Endothelial cell of umbilical vein (primary cell): ENCODE results near the gene DGKB. TPM values are rescaled to one million over a fixed set of nuclear protein-coding genes. Genes with fewer than 3 reads are reported as not detected.

Source experiments
- BruUV-seq: library from RNA; stranded (reverse); fragments of 400-500 nt; replicated peaks from 2 replicates; lab custom pipeline; 2021; lab: Mats Ljungman, UMichigan
- CTCF ChIA-PET: fragments of 300-600, 350-600 bp; sonication (Branson Sonifier 250); formaldehyde crosslinking; loops from one replicate; lab custom pipeline; 2021; ENCODE audit warnings: antibody characterized with exemption, inconsistent platforms; lab: Charles Lee
- POLR2A ChIA-PET: fragments of 300-600, 350-600 bp; sonication (Branson Sonifier 250); formaldehyde crosslinking; loops from one replicate; lab custom pipeline; 2021; ENCODE audit warnings: antibody characterized with exemption, inconsistent platforms; lab: Charles Lee
- DNase-seq: peaks from one replicate; pipeline ENCODE4 v3.0.0-alpha.2; 2011; ENCODE audit warnings: low read depth, low spot score
- FAIRE-seq: peaks from 2 replicates; lab custom pipeline; 2011; peaks lifted over from hg19 to GRCh38; lab: Jason Lieb, UNC
- H2AFZ ChIP-seq: 2 replicates; pipeline ENCODE4 v1.6.0; 2012; ENCODE audit warnings: low read depth, low read length, control low read depth, inconsistent platforms
- H3K27ac ChIP-seq: 2 replicates; pipeline ENCODE4 v1.5.1; 2011; ENCODE audit warnings: low read depth, mild to moderate bottlenecking, control low read depth, low read length, moderate library complexity; ENCODE audit not compliant: insufficient read depth
- H3K27me3 ChIP-seq, 2 experiments: 2 replicates each; pipeline versions ENCODE4 v1.6.0 to v1.6.1; 2011; ENCODE audit warnings: low read length in 2 of 2, mixed read lengths in 1 of 2; ENCODE audit not compliant: control insufficient read depth in 2 of 2, insufficient read depth in 2 of 2
- H3K36me3 ChIP-seq, 2 experiments: 2 replicates in 1 of 2; 3 replicates in 1 of 2; pipeline ENCODE4 v1.5.1; 2011; ENCODE audit warnings: low read length in 2 of 2, mild to moderate bottlenecking in 1 of 2, moderate library complexity in 1 of 2; ENCODE audit not compliant: control insufficient read depth in 2 of 2, insufficient read depth in 2 of 2; ENCODE audit errors: extremely low read depth in 1 of 2
- H3K4me1 ChIP-seq: 3 replicates; pipeline ENCODE4 v1.5.1; 2011; ENCODE audit warnings: mild to moderate bottlenecking, low read length; ENCODE audit not compliant: control insufficient read depth, insufficient read depth; ENCODE audit errors: extremely low read depth
- H3K4me2 ChIP-seq: 2 replicates; pipeline ENCODE4 v1.6.1; 2011; ENCODE audit warnings: low read length, control low read depth, mixed read lengths; ENCODE audit not compliant: insufficient read depth
- H3K4me3 ChIP-seq, 3 experiments: fragments of 200-600 bp in 1 of 3; sonication (generic), shearing (Covaris generic) in 1 of 3; replicated peaks in 1 of 3; 2 replicates each; pipeline ENCODE4 v1.5.1; 2011 to 2016; ENCODE audit warnings: control low read depth in 3 of 3, low read length in 3 of 3, mild to moderate bottlenecking in 2 of 3, inconsistent platforms in 1 of 3, low read depth in 1 of 3, moderate library complexity in 1 of 3; ENCODE audit not compliant: insufficient read depth in 1 of 3
- H3K79me2 ChIP-seq: 2 replicates; pipeline ENCODE4 v1.6.0; 2012; ENCODE audit warnings: low read length, inconsistent platforms; ENCODE audit not compliant: control insufficient read depth, insufficient read depth
- H3K9ac ChIP-seq: replicated peaks from 2 replicates; pipeline ENCODE3; 2011; ENCODE audit warnings: low read length, control low read depth; ENCODE audit not compliant: insufficient read depth; ENCODE audit errors: extremely low read depth
- H3K9me1 ChIP-seq: replicated peaks from 3 replicates; pipeline ENCODE4 v1.6.0; 2011; ENCODE audit warnings: mild to moderate bottlenecking, low read length; ENCODE audit not compliant: control insufficient read depth, insufficient read depth; ENCODE audit errors: extremely low read depth
- H3K9me3 ChIP-seq: replicated peaks from 2 replicates; pipeline ENCODE4 v1.5.1; 2012; ENCODE audit warnings: low read length, inconsistent platforms; ENCODE audit not compliant: control insufficient read depth, insufficient read depth
- H4K20me1 ChIP-seq: replicated peaks from 2 replicates; pipeline ENCODE3; 2011; ENCODE audit warnings: mild to moderate bottlenecking, low read length; ENCODE audit not compliant: control insufficient read depth, insufficient read depth; ENCODE audit errors: extremely low read depth
- CTCF ChIP-seq, 2 donors: IDR thresholded peaks; 1 replicate in 1 of 2; 2 replicates in 1 of 2; pipeline ENCODE4 v1.5.1; 2011; ENCODE audit warnings: low read length in 2 of 2, mild to moderate bottlenecking in 2 of 2, moderate library complexity in 2 of 2, control low read depth in 1 of 2, inconsistent platforms in 1 of 2, low read depth in 1 of 2; ENCODE audit not compliant: insufficient read depth in 1 of 2; ENCODE audit errors: extremely low read depth in 1 of 2
- EZH2 ChIP-seq: IDR thresholded peaks from 2 replicates; pipeline ENCODE4 v1.6.1; 2012; ENCODE audit warnings: borderline replicate concordance, low read depth, mild to moderate bottlenecking, moderate library complexity, low read length, inconsistent platforms; ENCODE audit not compliant: severe bottlenecking
- FOS ChIP-seq: IDR thresholded peaks from 2 replicates; pipeline ENCODE4 v1.6.1; 2011; ENCODE audit warnings: mild to moderate bottlenecking, low read length, moderate library complexity, borderline replicate concordance; ENCODE audit not compliant: insufficient read depth
- GATA2 ChIP-seq: IDR thresholded peaks from 2 replicates; pipeline ENCODE4 v1.7.0; 2011; ENCODE audit warnings: low read depth, mild to moderate bottlenecking, moderate library complexity, mixed read lengths, low read length; ENCODE audit not compliant: insufficient read length, insufficient read depth
- JUN ChIP-seq: IDR thresholded peaks from 2 replicates; pipeline ENCODE4 v1.6.1; 2011; ENCODE audit warnings: borderline replicate concordance, low read depth; ENCODE audit not compliant: insufficient read length, insufficient read depth
- MYC ChIP-seq: IDR thresholded peaks from one replicate; pipeline ENCODE4 v1.6.1; 2011; ENCODE audit warnings: mild to moderate bottlenecking, low read depth, low read length
- POLR2A ChIP-seq: IDR thresholded peaks from 2 replicates; pipeline ENCODE4 v1.6.1; 2012; ENCODE audit warnings: low read depth, mild to moderate bottlenecking, control low read depth, low read length
- POLR2AphosphoS5 ChIP-seq: IDR thresholded peaks from 2 replicates; pipeline ENCODE4 v1.6.1; 2012; ENCODE audit warnings: low read depth, mild to moderate bottlenecking, control low read depth, low read length, moderate library complexity; ENCODE audit not compliant: insufficient read depth
- dilution Hi-C: fragments of 300-500 bp; cut with MboI; formaldehyde crosslinking; loops from one replicate; pipeline ENCODE4 v1.15.0; 2019; ENCODE audit warnings: low sequenced_read_pairs; ENCODE audit not compliant: extremely low pct_ligation_motif_present
- intact Hi-C: fragments of 100-400 bp; cut with micrococcal nuclease; formaldehyde crosslinking; loops from one replicate; pipeline ENCODE4 v1.10.0; 2022
- polyA plus RNA-seq, 4 experiments: library from polyadenylated mRNA; depleted of rRNA in 3 of 4; stranded (reverse) in 3 of 4; unstranded in 1 of 4; fragments of >200 nt; gene quantifications; 2 replicates each; pipeline versions ENCODE4 v1.2.1 to v1.2.3, GENCODE V29; 2011 to 2012; ENCODE audit warnings: missing spikeins in 1 of 4
- total RNA-seq: library from RNA; stranded (reverse); gene quantifications from 2 replicates; pipeline ENCODE4 v1.2.3, GENCODE V29; 2021
- TF ChIP-seq, protein P1 (sequence below): IDR thresholded peaks from 2 replicates; pipeline ENCODE4 v1.6.1; 2011; ENCODE audit not compliant: insufficient read depth, insufficient read length

DGKB gene
- total and polyA plus RNA-seq, 2 donors (not counting 3 experiments of a cell fraction or from before 2014, with no cell fraction given) = not detected

GRCh38 chr7:14602851-14603250, 299.7 kb downstream of the DGKB start:
- FAIRE-seq (no peak), DNase-seq (no peak)
- Histone ChIP-seq H3K36me3 (no peaks in the 10 kb centered on the region), H4K20me1 (no peaks in the 10 kb centered on the region), H3K4me1 (no peaks in the 10 kb centered on the region), H3K27ac (no peak overlapping the region), H3K9me3 (no peaks in the 10 kb centered on the region), H3K79me2 (no peaks in the 10 kb centered on the region), H3K4me3 (no peak overlapping the region), H3K4me2 (no peak overlapping the region), H3K27me3 (no peaks in the 10 kb centered on the region), H2AFZ (no peak overlapping the region), H3K9me1 (no peaks in the 10 kb centered on the region), H3K9ac (no peak overlapping the region)
- ChIA-PET POLR2A (no interaction called here), CTCF (interaction anchor here (1.5 kb wide), 1 partner anchor 8 kb away, joined by 3 read pairs; no protein-coding TSS in a partner anchor)
- dilution Hi-C loops (no loop called here), intact Hi-C loops (no loop called here)
- no peak for TF ChIP-seq FOS
- TF ChIP-seq, protein P1, sequence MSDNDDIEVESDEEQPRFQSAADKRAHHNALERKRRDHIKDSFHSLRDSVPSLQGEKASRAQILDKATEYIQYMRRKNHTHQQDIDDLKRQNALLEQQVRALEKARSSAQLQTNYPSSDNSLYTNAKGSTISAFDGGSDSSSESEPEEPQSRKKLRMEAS = no peak
- TF ChIP-seq POLR2AphosphoS5 = no peak
- no peak for TF ChIP-seq CTCF (IDR thresholded peaks at IDR 0.05; ENCODE audit: extremely low read depth in 1 of 2, insufficient read depth in 1 of 2, low read depth in 1 of 2, low read length in 2 of 2)
- no peak for TF ChIP-seq EZH2
- TF ChIP-seq GATA2 = no peak
- TF ChIP-seq POLR2A = no peak
- TF ChIP-seq JUN = no peak
- no peak for TF ChIP-seq MYC
- BruUV-seq = no TSS peak
